Measurements from ENCODE around the gene SURF2.

DNA sequence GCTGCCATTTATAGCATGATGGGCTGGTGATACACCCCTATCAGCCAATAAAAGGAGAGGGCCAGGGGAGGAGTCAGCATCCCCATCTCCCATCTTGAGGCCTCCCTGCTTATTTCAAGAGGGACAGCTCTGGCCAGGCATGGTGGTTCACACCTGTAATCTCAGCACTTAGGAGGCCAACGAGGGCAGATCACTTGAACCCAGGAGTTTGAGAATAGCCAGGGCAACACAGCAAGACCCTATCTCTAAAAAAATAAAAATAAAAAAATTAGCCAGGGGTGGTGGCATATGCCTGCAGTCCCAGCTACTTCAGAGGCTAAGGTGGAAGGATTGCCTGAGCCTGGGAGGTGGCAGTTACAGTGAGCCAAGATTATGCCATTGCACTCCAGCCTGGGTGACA, 51.7 kb downstream of the SURF2 start:
- TF ChIP-seq POLR2A (IDR thresholded peaks at IDR 0.05), result no peak
- TF ChIP-seq, protein P1, sequence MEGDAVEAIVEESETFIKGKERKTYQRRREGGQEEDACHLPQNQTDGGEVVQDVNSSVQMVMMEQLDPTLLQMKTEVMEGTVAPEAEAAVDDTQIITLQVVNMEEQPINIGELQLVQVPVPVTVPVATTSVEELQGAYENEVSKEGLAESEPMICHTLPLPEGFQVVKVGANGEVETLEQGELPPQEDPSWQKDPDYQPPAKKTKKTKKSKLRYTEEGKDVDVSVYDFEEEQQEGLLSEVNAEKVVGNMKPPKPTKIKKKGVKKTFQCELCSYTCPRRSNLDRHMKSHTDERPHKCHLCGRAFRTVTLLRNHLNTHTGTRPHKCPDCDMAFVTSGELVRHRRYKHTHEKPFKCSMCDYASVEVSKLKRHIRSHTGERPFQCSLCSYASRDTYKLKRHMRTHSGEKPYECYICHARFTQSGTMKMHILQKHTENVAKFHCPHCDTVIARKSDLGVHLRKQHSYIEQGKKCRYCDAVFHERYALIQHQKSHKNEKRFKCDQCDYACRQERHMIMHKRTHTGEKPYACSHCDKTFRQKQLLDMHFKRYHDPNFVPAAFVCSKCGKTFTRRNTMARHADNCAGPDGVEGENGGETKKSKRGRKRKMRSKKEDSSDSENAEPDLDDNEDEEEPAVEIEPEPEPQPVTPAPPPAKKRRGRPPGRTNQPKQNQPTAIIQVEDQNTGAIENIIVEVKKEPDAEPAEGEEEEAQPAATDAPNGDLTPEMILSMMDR (IDR thresholded peaks at IDR 0.05), result no peak

Data from heart left ventricle (tissue), 13 donors.